ENCODE data around the gene ZBED6.

Gene ZBED6

GRCh38 chr1:203768256-203768655 lies 27.2 kb upstream of the ZBED6 start:
- H3K9me3 ChIP-seq (ENCODE audit: control insufficient read depth, insufficient read depth, low read length), result no peaks in the 10 kb centered on the region
- no peaks in the 10 kb centered on the region for H3K9me2 ChIP-seq (replicated peaks; ENCODE audit: control insufficient read depth, low read length)
- H3F3A ChIP-seq (ENCODE audit: control insufficient read depth, insufficient read depth), result no peaks in the 10 kb centered on the region
- H3K4me1 ChIP-seq (ENCODE audit: control insufficient read depth, low read length), result peaks cover 14% of the 10 kb centered on the region
- H3K36me3 ChIP-seq (ENCODE audit: control insufficient read depth, low read length), result no peaks in the 10 kb centered on the region
- no peak overlapping the region for H3K4me3 ChIP-seq (ENCODE audit: low read length)
- H4K20me1 ChIP-seq (ENCODE audit: control insufficient read depth, insufficient read depth, low read depth, low read length), result no peaks in the 10 kb centered on the region
- no peaks in the 10 kb centered on the region for H3K79me2 ChIP-seq (ENCODE audit: control insufficient read depth, low read length)
- TF ChIP-seq CTCF (IDR thresholded peaks at IDR 0.05; ENCODE audit: low read depth, low read length, poor library complexity, severe bottlenecking) (no peak), EZH2phosphoT487 (IDR thresholded peaks at IDR 0.05; ENCODE audit: borderline replicate concordance, low read length) (no peak)
- H3K27ac ChIP-seq (ENCODE audit: low read depth, low read length), result no peak overlapping the region
- no peak overlapping the region for H3K4me2 ChIP-seq (ENCODE audit: low read length)
- peaks cover 9% of the 10 kb centered on the region for H3K27me3 ChIP-seq (ENCODE audit: control insufficient read depth, low read length)

GRCh38 chr1:203769505-203770343 lies 25.7 kb upstream of the ZBED6 start:
- H3K9me2 ChIP-seq (replicated peaks; ENCODE audit: control insufficient read depth, low read length), result no peaks in the 10 kb centered on the region
- no peak overlapping the region for H3K4me2 ChIP-seq (ENCODE audit: low read length)
- no peaks in the 10 kb centered on the region for H4K20me1 ChIP-seq (ENCODE audit: control insufficient read depth, insufficient read depth, low read depth, low read length)
- H3K4me3 ChIP-seq (ENCODE audit: low read length), result no peak overlapping the region
- H3K9me3 ChIP-seq (ENCODE audit: control insufficient read depth, insufficient read depth, low read length), result no peaks in the 10 kb centered on the region
- H3K27me3 ChIP-seq (ENCODE audit: control insufficient read depth, low read length), result peaks cover 9% of the 10 kb centered on the region
- no peak overlapping the region for H3K27ac ChIP-seq (ENCODE audit: low read depth, low read length)
- H3K36me3 ChIP-seq (ENCODE audit: control insufficient read depth, low read length), result no peaks in the 10 kb centered on the region
- TF ChIP-seq CTCF (IDR thresholded peaks at IDR 0.05; ENCODE audit: low read depth, low read length, poor library complexity, severe bottlenecking) (no peak), EZH2phosphoT487 (IDR thresholded peaks at IDR 0.05; ENCODE audit: borderline replicate concordance, low read length) (no peak)
- peaks cover 6% of the 10 kb centered on the region for H3K4me1 ChIP-seq (ENCODE audit: control insufficient read depth, low read length)
- no peaks in the 10 kb centered on the region for H3K79me2 ChIP-seq (ENCODE audit: control insufficient read depth, low read length)
- H3F3A ChIP-seq (ENCODE audit: control insufficient read depth, insufficient read depth), result no peaks in the 10 kb centered on the region

GRCh38 chr1:203771901-203772301 lies 23.5 kb upstream of the ZBED6 start:
- no peak for TF ChIP-seq EZH2phosphoT487 (IDR thresholded peaks at IDR 0.05; ENCODE audit: borderline replicate concordance, low read length)
- TF ChIP-seq CTCF (IDR thresholded peaks at IDR 0.05; ENCODE audit: low read depth, low read length, poor library complexity, severe bottlenecking), result no peak
- H3K9me3 ChIP-seq (ENCODE audit: control insufficient read depth, insufficient read depth, low read length), result no peaks in the 10 kb centered on the region

More at GRCh38 chr1:203771901-203772301, 23.5 kb upstream of the ZBED6 start:
- Histone ChIP-seq H3F3A (ENCODE audit: control insufficient read depth, insufficient read depth) (no peaks in the 10 kb centered on the region), H3K4me2 (ENCODE audit: low read length) (no peak overlapping the region), H4K20me1 (ENCODE audit: control insufficient read depth, insufficient read depth, low read depth, low read length) (no peaks in the 10 kb centered on the region), H3K36me3 (ENCODE audit: control insufficient read depth, low read length) (no peaks in the 10 kb centered on the region), H3K27me3 (ENCODE audit: control insufficient read depth, low read length) (peaks cover 9% of the 10 kb centered on the region), H3K9me2 (replicated peaks; ENCODE audit: control insufficient read depth, low read length) (no peaks in the 10 kb centered on the region), H3K27ac (ENCODE audit: low read depth, low read length) (no peak overlapping the region), H3K4me1 (ENCODE audit: control insufficient read depth, low read length) (peaks cover 10% of the 10 kb centered on the region), H3K79me2 (ENCODE audit: control insufficient read depth, low read length) (no peaks in the 10 kb centered on the region), H3K4me3 (ENCODE audit: low read length) (no peak overlapping the region)
